ENCODE results near the gene SNX11.

DNA sequence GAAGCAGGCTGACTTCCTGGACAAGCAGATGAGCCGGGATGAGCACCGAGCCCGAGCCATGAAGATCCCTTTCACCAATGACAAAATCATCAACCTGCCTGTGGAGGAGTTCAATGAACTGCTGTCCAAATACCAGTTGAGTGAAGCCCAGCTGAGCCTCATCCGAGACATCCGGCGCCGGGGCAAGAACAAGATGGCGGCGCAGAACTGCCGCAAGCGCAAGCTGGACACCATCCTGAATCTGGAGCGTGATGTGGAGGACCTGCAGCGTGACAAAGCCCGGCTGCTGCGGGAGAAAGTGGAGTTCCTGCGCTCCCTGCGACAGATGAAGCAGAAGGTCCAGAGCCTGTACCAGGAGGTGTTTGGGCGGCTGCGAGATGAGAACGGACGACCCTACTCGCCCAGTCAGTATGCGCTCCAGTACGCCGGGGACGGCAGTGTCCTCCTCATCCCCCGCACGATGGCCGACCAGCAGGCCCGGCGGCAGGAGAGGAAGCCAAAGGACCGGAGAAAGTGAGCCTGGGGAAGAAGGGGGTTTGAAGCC lies 48.4 kb upstream of the SNX11 start:
- TF ChIP-seq, protein P1, sequence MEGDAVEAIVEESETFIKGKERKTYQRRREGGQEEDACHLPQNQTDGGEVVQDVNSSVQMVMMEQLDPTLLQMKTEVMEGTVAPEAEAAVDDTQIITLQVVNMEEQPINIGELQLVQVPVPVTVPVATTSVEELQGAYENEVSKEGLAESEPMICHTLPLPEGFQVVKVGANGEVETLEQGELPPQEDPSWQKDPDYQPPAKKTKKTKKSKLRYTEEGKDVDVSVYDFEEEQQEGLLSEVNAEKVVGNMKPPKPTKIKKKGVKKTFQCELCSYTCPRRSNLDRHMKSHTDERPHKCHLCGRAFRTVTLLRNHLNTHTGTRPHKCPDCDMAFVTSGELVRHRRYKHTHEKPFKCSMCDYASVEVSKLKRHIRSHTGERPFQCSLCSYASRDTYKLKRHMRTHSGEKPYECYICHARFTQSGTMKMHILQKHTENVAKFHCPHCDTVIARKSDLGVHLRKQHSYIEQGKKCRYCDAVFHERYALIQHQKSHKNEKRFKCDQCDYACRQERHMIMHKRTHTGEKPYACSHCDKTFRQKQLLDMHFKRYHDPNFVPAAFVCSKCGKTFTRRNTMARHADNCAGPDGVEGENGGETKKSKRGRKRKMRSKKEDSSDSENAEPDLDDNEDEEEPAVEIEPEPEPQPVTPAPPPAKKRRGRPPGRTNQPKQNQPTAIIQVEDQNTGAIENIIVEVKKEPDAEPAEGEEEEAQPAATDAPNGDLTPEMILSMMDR (conservative IDR thresholded peaks at IDR 0.05; ENCODE audit: low read length): no peak
- TF ChIP-seq EZH2phosphoT487 (IDR thresholded peaks at IDR 0.05; ENCODE audit: borderline replicate concordance, low read depth, low read length): no peak

Measured in OCI-LY7 (cell line).